Hindlimb muscle (tissue), 1 donor: ENCODE measurements around the gene SUPT5H. TPM values are rescaled to one million over a fixed set of nuclear protein-coding genes. Genes with fewer than 3 reads are reported as not detected.

Experiments
- DNase-seq: peaks from one replicate; pipeline ENCODE4 v3.0.0-alpha.2; 2013
- polyA plus RNA-seq: library from polyadenylated mRNA; unstranded; fragments of 120-200 nt; gene quantifications from one replicate; pipeline ENCODE4 v1.2.1, GENCODE V29; 2013; ENCODE audit not compliant: insufficient read length

The SUPT5H gene
- polyA plus RNA-seq, 1 donor, result 87.0 TPM

DNA sequence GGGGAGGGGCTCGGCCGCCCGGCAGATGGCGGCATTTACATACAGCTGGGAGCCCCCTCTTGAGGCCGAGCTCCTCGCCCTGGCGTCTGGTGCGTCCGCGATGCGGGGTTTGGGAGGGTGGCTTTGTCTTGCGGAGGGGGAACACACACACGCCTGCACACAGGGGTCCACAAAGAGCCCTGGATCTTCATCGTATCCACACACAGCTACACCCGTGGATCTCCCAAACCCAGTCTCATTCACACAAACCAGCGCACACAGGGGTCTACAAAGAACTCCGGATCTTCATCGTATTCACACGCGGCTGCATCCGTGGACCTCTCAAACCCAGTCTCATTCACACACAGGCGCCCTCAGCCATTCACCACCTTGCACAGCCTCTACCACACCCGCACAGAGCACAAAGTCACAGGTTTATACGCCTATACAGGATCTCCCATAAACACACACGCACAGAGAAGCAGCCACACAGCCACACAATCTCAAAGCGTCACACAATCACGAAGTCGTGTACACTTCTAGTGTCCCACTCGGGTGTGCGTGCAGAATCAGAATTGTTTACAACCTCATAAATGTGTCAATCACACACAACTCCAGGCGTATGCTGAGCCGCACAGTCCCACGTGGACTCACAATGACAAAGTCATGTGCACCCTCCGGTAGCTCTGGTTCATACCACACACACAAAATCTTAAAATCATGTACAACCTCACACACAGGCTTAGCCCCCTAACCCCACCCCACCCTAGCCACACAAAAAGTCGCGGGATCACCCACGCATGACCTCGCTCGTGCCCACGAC, 52.8 kb downstream of the SUPT5H start:
- peak; percentile 46 for DNase-seq

DNA sequence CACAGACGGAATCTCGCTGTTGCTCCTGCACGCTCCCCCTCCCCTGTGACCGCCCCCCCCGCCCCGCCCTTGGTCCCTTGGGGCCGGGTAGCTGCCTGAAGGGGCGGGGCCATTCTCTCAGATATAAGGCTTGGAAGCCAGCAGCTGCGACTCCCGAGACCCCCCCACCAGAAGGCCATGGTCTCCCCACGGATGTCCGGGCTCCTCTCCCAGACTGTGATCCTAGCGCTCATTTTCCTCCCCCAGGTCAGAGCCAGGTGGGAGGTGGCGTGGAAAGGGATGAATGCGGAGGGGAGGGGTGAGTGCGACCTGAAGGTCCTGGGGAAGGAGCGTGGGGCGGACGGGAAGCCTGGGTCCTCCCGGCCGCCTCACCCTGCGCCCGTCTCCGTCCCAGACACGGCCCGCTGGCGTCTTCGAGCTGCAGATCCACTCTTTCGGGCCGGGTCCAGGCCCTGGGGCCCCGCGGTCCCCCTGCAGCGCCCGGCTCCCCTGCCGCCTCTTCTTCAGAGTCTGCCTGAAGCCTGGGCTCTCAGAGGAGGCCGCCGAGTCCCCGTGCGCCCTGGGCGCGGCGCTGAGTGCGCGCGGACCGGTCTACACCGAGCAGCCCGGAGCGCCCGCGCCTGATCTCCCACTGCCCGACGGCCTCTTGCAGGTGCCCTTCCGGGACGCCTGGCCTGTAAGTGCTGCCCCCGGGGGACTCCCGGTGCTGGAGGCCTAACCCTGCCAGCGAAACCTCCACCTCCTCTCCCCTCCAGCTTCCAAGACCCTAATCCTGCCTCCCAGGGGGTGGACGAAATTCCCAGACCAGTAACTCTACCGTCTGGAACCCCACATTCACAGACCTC, 53.6 kb downstream of the SUPT5H start, which contains the start of gene DLL3:
Gene DLL3 (plus strand): TSS at position 150 of the 845 bp plus-strand sequence. CDS start 28 bp downstream, at position 178.
- DNase-seq, result no peak

DNA sequence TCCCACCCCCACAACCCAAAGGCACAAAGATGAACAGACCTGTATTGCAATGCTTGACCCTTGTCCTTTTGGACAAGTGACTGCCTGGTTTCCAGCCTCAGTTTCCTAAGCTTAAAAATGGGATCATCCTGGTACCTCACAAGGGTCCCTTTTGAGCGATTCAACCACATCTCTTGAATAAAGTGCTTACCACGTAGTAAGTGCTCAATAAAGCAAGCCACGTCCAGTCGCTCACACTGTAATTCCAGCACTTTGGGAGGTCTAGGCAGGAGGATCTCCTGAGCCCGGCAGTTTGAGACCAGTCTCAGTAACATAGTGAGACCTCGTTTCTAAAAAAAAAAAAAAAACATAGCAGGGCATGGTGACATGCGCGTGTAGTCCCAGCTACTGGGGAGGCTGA, 54.5 kb downstream of the SUPT5H start:
- DNase-seq, result no peak

DNA sequence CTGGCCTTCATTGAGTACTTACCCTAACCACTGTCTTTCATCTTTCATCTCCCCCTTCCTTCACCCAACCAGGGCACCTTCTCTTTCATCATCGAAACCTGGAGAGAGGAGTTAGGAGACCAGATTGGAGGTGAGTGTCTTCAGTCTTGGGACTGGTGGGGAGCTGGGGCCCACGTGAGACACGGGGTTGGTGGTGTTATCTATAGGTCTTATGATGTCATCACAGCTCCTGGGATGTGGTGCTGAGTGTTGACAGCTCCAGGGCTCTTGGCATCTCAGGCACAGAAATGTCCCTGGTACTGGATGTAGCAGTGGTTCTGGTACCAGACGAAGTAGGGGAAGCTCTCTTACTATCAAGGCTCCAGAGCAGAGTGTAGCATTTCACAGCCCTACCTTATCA, 55.2 kb downstream of the SUPT5H start:
- no peak for DNase-seq

DNA sequence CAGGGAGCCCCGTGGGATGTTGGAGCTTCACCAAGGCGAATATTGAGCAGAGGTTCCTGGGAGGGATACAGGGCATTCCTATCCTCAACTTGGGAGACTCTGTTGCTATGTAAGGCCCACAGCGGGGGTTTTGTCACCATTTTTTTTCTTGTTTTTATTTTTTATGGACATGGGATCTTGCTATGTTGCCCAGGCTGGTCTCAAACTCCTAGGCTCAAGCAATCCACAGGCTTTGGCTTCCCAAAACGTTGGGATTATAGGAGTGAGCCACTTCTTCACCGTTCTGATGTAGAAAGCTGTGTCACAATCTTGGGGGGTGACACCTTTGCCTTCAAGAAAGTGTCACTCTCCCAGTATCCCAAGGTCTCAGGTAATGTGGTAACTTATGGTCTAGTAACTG, 56.0 kb downstream of the SUPT5H start:
- DNase-seq, result no peak

DNA sequence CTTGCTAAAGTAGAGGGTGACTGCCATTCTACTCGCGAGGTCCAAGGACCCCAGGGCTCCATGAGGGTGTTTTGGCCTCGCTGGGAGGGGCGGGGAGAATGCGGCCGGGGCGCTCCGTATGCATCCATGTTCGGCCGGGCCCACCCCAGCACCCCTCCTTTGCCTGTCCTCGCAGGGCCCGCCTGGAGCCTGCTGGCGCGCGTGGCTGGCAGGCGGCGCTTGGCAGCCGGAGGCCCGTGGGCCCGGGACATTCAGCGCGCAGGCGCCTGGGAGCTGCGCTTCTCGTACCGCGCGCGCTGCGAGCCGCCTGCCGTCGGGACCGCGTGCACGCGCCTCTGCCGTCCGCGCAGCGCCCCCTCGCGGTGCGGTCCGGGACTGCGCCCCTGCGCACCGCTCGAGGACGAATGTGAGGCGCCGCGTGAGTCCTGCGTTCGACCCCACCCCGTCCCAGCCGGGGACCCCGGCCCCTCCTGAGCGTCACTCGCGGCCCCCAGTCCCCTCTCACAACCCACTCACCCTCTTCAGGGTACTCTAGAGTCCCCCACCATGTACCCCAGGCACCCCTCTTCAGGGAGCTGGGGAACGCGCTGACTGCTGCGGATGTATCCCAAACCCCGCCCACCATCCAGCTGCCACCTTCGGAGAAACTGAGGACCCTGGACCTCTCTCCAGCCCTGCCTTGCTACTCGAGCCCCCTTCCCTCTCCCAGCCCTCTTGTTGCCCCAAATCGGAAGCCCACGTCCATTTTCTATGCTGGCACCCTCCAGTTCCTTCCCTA, 57.4 kb downstream of the SUPT5H start:
- peak; percentile 78 for DNase-seq

DNA sequence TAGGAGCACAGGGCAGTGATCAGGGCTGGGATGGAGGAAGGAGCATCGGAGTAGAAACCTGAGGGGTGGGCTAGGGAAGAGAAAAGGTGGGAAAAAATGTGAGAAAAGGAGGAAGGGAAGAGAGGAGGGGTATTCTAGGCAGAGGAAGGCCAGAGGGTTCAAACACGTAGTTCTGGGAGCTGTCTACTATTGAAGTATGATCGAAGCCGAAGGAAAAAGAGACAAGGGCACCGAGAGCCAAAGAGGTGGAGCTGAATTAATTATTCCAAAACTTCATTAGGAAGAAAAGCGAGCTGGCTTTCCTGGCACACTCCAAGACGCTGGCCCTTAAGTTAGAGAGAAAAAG, 61.2 kb downstream of the SUPT5H start:
- no peak for DNase-seq

DNA sequence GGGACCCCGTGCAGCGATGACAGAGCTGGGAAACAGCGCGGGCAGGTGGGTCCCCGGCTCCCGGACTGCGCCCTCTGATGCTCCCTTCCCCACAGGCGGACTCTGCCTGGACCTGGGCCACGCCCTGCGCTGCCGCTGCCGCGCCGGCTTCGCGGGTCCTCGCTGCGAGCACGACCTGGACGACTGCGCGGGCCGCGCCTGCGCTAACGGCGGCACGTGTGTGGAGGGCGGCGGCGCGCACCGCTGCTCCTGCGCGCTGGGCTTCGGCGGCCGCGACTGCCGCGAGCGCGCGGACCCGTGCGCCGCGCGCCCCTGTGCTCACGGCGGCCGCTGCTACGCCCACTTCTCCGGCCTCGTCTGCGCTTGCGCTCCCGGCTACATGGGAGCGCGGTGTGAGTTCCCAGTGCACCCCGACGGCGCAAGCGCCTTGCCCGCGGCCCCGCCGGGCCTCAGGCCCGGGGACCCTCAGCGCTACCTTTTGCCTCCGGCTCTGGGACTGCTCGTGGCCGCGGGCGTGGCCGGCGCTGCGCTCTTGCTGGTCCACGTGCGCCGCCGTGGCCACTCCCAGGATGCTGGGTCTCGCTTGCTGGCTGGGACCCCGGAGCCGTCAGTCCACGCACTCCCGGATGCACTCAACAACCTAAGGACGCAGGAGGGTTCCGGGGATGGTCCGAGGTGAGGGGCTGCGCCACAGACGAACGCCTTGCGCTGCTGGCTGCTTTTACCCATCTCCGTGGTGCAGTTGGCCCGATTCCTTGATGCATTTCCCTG, 61.7 kb downstream of the SUPT5H start:
- DNase-seq, result peak; percentile 65

DNA sequence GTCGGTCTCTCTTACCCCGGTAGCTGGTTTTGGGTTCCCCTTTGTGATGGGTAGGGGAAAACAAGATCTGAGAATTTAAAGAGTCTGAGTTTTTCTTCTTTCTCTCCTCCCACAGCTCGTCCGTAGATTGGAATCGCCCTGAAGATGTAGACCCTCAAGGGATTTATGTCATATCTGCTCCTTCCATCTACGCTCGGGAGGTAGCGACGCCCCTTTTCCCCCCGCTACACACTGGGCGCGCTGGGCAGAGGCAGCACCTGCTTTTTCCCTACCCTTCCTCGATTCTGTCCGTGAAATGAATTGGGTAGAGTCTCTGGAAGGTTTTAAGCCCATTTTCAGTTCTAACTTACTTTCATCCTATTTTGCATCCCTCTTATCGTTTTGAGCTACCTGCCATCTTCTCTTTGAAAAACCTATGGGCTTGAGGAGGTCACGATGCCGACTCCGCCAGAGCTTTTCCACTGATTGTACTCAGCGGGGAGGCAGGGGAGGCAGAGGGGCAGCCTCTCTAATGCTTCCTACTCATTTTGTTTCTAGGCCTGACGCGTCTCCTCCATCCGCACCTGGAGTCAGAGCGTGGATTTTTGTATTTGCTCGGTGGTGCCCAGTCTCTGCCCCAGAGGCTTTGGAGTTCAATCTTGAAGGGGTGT, 62.5 kb downstream of the SUPT5H start:
- no peak for DNase-seq

DNA sequence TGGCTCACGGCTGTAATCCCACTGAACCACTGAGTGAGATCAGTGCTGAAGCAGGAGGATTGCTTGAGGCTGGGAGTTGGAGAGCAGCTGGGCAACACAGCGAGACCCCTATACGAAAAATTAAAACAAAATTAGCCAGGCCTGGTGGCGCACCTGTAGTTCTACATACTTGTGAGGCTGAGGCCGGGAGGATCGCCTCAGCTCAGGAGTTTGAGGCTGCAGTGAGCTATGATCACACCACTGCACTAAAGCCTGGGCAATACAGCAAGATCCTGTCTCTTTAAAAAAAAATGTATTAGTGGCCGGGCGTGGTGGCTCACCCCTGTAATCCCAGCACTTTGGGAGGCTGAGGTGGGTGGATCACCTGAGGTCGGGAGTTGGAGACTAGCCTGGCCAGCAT, 63.2 kb downstream of the SUPT5H start:
- no peak for DNase-seq

DNA sequence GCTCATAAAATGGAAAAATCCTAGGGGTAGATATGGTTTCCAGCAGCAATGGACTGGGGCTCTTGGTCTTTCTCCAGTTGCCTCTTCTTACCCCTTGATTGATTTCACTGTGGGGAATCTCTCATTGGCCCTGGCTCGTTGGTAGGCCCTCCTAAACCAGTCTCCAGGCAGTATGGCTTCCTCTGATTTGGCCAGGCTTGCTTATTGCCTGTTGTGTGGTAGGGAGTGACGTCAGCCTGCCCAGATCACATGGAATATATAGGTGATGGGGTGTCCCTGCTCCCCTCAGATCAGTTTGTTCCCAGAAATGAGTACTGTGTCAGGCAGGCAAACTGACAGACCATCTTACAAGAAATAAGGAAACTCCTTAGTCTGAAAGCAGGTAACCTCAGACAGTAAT, 63.9 kb downstream of the SUPT5H start:
- DNase-seq, result no peak

DNA sequence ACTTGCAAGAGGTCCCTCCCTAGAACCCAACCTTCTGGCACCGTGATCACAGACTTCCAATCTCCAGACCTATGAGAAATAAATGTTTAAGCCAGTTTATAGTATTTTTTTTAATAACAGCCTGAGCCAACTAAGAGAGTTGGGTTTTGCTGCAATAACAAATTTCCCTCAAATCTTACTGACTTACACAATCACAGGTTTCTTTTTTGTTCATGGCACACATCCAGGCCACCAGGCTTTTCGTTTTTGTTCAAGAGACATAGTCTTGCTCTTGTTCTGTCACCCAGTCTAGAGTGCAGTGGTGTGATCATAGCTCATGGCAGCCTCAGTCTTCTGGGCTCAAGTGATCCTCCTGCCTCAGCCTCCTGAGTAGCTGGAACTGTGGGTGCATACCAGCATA, 67.6 kb downstream of the SUPT5H start:
- DNase-seq, result no peak

DNA sequence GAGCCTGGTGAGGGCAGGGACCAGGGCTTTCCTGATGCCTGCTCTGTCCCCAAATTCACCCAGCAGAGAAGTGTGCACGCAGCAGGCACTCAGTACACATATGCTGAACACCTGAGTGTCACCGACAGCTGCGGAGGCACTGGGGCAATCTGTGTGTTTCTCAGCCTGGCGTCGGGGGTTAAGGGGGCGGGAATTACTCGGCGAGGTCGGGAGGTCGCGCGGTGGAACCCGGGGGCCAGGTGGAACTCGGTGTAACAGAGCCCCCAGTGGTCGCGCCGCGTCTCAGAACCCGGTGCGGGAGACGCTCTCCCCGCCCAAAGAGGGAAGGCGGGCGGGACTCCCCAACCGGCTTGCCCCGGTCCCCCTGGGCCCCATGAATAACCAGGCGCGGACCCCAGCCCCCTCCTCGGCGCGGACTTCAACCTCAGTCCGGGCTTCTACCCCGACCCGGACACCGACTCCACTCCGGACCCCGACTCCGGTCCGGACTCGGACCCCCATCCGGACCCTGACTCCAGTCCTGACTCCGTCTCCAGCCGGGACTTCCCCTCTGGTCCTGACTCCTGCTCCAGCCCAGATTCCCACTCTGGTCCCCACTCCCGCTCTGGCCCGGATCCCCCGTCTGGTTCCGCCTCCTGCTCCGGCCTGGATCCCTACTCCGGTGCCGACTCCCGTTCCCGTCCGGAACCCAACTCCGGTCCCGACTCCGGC, 69.6 kb downstream of the SUPT5H start, which contains the start of gene SELENOV:
Gene SELENOV (plus strand): TSS at position 300 of the 711 bp plus-strand sequence. CDS start 74 bp downstream, at position 374.
- no peak for DNase-seq

DNA sequence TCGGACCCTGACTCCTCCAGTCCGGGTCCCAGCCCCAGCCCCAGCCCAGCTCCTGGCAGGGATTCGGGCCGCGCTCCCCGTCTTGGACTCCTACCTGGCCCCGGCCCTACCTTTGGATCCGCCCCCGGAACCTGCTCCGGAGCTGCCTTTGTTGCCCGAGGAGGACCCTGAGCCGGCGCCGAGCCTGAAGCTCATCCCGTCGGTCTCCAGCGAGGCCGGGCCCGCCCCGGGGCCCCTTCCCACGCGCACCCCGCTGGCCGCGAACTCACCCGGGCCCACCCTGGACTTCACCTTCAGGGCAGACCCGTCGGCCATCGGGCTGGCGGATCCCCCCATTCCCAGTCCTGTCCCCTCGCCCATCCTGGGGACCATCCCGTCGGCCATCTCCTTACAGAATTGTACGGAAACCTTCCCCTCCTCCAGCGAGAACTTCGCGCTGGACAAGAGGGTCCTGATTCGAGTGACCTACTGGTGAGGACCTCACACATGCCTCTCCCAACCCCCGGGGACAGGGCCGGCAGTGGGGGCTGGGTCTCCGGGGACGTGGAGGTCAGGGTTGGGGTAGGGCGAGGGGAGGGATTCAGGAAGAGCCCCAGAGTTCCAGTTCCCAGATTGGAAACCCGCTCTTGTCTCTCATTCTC, 70.3 kb downstream of the SUPT5H start:
- no peak for DNase-seq

DNA sequence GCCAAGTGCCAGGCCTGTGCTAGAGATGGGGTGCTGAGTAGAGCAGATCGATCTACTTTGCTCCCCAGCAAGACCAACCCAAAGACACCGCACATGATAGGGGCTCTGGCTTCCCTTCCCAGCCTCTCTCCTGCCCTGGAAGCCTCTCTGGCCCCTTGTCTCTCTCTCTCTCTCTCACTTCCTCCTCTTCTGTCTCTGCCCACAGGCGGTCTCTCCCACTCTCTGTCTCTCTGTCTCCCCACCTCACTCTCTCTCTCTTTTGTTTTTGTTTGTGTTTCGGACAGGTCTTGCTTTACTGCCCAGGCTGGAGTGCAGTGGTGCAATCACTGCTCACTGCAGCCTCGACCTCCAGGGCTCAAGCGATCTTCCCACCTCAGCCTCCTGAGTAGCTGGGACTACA, 70.9 kb downstream of the SUPT5H start:
- no peak for DNase-seq

DNA sequence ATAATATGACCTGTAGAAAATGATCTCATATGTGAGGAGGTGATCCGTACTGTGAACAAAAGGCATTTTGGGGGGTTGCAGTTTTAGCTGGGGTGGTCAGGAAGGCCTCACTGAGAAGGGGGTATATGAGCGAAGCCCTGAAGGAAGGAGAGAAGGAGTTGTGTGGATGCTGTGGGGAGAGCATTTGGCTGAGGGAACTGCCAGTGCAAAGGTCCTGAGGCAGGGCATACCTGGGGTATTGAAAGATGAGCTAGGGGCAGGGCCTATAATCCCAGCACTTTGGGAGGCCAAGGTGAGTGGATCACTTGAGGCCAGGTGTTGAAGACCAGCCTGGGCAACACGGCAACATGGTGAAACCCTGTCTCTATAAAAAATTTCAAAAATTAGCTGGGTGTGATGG, 72.0 kb downstream of the SUPT5H start:
- DNase-seq, result no peak

DNA sequence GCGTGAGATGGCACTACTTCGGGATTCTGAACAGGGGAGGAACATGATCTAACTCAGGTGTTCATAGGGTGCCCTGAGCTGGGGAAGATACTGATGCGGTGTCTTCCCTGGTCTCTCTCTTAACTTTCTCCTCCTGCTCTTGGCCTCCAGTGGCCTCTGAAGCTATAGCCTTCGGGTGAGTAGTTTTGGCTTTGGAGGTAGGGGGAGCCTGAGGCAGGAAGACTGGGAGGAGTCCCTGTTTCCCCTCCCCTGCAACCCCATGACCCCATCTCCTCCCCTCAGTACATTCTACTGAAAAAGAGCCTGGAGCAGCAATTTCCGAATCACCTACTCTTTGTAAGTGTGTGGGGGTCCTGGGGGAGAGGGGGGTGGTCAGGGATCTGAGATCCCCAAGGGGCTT, 73.1 kb downstream of the SUPT5H start:
- DNase-seq, result no peak

DNA sequence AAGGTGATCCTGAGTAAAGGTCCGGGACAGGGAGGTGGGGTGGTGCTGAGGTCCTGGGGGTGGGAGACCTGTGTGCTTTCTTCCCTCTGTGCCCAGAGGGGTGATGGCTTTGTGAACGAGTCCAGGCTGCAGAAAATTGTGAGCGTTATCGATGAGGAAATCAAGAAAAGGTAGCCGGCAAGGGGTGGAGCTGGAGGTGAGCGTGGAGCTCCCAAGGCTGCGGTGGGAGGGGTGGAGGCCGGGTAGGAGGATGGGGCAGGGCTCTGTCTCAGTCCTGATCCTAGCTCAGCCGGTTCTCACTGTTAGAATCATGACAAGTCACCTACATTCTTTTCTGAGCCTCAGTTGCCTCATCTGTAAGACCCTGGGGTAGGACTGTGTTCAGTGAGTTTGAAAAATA, 73.6 kb downstream of the SUPT5H start:
- DNase-seq, result no peak

DNA sequence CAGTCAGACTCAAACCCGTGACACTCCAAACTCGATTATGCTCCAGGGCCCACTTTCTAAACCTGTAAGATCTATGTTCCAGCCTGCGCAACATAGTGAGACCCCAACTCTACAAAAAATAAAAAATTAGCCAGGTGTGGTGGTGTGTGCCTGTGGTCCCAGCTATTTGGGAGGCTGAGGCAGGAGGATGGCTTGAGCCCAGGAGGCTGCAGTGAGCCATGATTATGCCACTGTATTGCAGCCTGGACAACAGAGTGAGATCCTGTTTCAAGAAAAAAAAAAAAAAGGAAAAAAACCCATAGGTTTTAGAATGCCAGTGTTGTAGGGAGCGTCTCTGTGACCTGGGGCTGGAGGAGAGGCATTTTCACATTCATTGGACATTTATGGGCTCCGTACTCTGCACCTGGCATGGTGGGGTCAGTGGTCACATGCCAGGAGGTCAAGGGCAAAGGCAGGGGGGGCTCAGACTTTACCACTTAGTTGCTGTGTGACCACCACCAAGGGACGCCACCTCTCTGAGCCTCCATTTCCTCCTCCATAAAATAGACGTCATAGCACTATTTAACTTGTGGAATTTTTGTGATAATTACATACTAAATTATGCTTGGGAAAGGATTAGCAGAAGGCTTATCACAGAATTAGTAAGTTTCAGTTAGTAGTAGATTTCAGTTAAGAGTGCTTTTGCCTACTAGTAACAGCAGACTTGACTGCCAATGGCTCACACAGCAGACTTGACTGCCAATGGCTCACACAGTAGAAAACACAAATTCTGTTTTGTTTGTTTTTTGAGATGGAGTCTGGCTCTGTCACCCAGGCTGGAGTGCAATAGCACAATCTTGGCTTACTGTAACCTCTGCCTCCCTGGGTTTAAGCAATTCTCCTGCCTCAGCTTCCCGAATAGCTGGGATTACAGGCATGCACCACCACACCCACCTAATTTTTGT, 75.4 kb downstream of the SUPT5H start:
- DNase-seq, result no peak
